Liver (tissue), 9 donors: ENCODE results near the gene RFX7. TPM values are rescaled to one million over a fixed set of nuclear protein-coding genes. Genes with fewer than 3 reads are reported as not detected.

Experiments
- DNase-seq: peaks from one replicate; pipeline ENCODE4 v3.0.0-alpha.2; 2017; ENCODE audit warnings: low spot score
- H3K27ac ChIP-seq, 2 donors: one replicate each; pipeline ENCODE4 v1.7.0; 2013; ENCODE audit warnings: inconsistent platforms in 2 of 2, low read length in 2 of 2, control low read depth in 1 of 2, low read depth in 1 of 2, mild to moderate bottlenecking in 1 of 2
- H3K27me3 ChIP-seq, 4 donors: one replicate each; pipeline versions ENCODE4 v1.6.1 to v1.7.0; 2013; ENCODE audit warnings: low read length in 3 of 4, inconsistent platforms in 1 of 4, mild to moderate bottlenecking in 1 of 4, moderate library complexity in 1 of 4; ENCODE audit not compliant: control insufficient read depth in 4 of 4, insufficient read depth in 4 of 4
- H3K36me3 ChIP-seq, 4 donors: one replicate each; pipeline versions ENCODE4 v1.6.1 to v1.7.0; 2013; ENCODE audit warnings: low read length in 3 of 4, mild to moderate bottlenecking in 3 of 4, low read depth in 1 of 4, moderate library complexity in 1 of 4; ENCODE audit not compliant: control insufficient read depth in 4 of 4, insufficient read depth in 3 of 4
- H3K4me1 ChIP-seq, 4 donors: one replicate each; pipeline versions ENCODE4 v1.6.1 to v1.7.0; 2013; ENCODE audit warnings: low read length in 3 of 4, mild to moderate bottlenecking in 3 of 4, moderate library complexity in 1 of 4; ENCODE audit not compliant: control insufficient read depth in 4 of 4, insufficient read depth in 4 of 4
- H3K4me3 ChIP-seq, 3 donors: one replicate each; pipeline versions ENCODE4 v1.6.1 to v1.7.0; 2013; ENCODE audit warnings: low read length in 3 of 3, control low read depth in 1 of 3, low read depth in 1 of 3, mild to moderate bottlenecking in 1 of 3
- H3K9ac ChIP-seq, 2 donors: one replicate each; pipeline ENCODE4 v1.7.0; 2013; ENCODE audit warnings: low read length in 2 of 2, mild to moderate bottlenecking in 2 of 2, moderate library complexity in 2 of 2, control low read depth in 1 of 2, low read depth in 1 of 2
- H3K9me3 ChIP-seq, 4 donors: one replicate each; pipeline versions ENCODE4 v1.6.1 to v1.7.0; 2013; ENCODE audit warnings: low read length in 3 of 4; ENCODE audit not compliant: control insufficient read depth in 4 of 4
- EGR1 ChIP-seq, 2 donors: IDR thresholded peaks; 2 replicates each; pipeline ENCODE4 v1.6.1; 2016 to 2018; ENCODE audit warnings: antibody characterized with exemption in 2 of 2, low read depth in 2 of 2
- FOXA1 ChIP-seq: IDR thresholded peaks from 2 replicates; pipeline ENCODE4 v1.6.1; 2016; ENCODE audit warnings: antibody characterized with exemption
- FOXA2 ChIP-seq: IDR thresholded peaks from 2 replicates; pipeline ENCODE4 v1.6.1; 2016; ENCODE audit warnings: antibody characterized with exemption
- GABPA ChIP-seq, 2 donors: IDR thresholded peaks in 1 of 2; conservative IDR thresholded peaks in 1 of 2; 2 replicates each; pipeline ENCODE4 v1.6.1; 2016; ENCODE audit warnings: antibody characterized with exemption in 2 of 2, mild to moderate bottlenecking in 1 of 2, moderate library complexity in 1 of 2
- HNF4A ChIP-seq, 2 donors: conservative IDR thresholded peaks; 2 replicates each; pipeline ENCODE4 v1.6.1; 2016; ENCODE audit warnings: antibody characterized with exemption in 2 of 2, mild to moderate bottlenecking in 2 of 2
- HNF4G ChIP-seq: IDR thresholded peaks from 2 replicates; pipeline ENCODE4 v1.6.1; 2016; ENCODE audit warnings: antibody characterized with exemption
- JUND ChIP-seq, 2 donors: IDR thresholded peaks; 2 replicates each; pipeline ENCODE4 v1.6.1; 2016; ENCODE audit warnings: antibody characterized with exemption in 2 of 2
- NR2F2 ChIP-seq: IDR thresholded peaks from 2 replicates; pipeline ENCODE4 v1.6.1; 2016; ENCODE audit warnings: antibody characterized with exemption
- RAD21 ChIP-seq, 2 donors: IDR thresholded peaks; 2 replicates each; pipeline ENCODE4 v1.6.1; 2016; ENCODE audit warnings: antibody characterized with exemption in 2 of 2, mild to moderate bottlenecking in 2 of 2
- RXRA ChIP-seq, 2 donors: IDR thresholded peaks; 2 replicates each; pipeline ENCODE4 v1.6.1; 2017 to 2018; ENCODE audit warnings: antibody characterized with exemption in 2 of 2, mild to moderate bottlenecking in 1 of 2
- SP1 ChIP-seq: IDR thresholded peaks from 2 replicates; pipeline ENCODE4 v1.6.1; 2018; ENCODE audit warnings: antibody characterized with exemption, mild to moderate bottlenecking
- TAF1 ChIP-seq: conservative IDR thresholded peaks from 2 replicates; pipeline ENCODE4 v1.6.1; 2016; ENCODE audit warnings: antibody characterized with exemption, mild to moderate bottlenecking
- YY1 ChIP-seq: IDR thresholded peaks from 2 replicates; pipeline ENCODE4 v1.6.1; 2016; ENCODE audit warnings: antibody characterized with exemption, mild to moderate bottlenecking
- WGBS: extraction: QIAGEN DNeasy Blood & Tissue Kit; methylation state at CpG from one replicate; pipeline ENCODE4 v1.1.7; 2013; 5-methylcytosine and 5-hydroxymethylcytosine counted together
- polyA plus RNA-seq, 2 donors: library from polyadenylated mRNA; stranded (reverse) in 1 of 2; unstranded in 1 of 2; fragments of 200-250 nt in 1 of 2; fragments of >200 nt in 1 of 2; fragmentation: Nextera tagmentation in 1 of 2; extraction: Ambion mirVana in 1 of 2; gene quantifications; one replicate each; pipeline versions ENCODE4 v1.2.1 to v1.2.3, GENCODE V29; 2013 to 2015
- total RNA-seq, 2 donors: library from RNA; depleted of rRNA; stranded (reverse); fragments of >200 nt; gene quantifications; one replicate each; pipeline ENCODE4 v1.2.3, GENCODE V29; 2014
- TF ChIP-seq, protein P1 (sequence below): IDR thresholded peaks from 2 replicates; pipeline ENCODE4 v1.6.1; 2016; ENCODE audit warnings: antibody characterized with exemption
- TF ChIP-seq, protein P2 (sequence below): IDR thresholded peaks from 2 replicates; pipeline ENCODE4 v1.6.1; 2016; ENCODE audit warnings: antibody characterized with exemption
- TF ChIP-seq, protein P3 (sequence below): fragments of 150-350 bp; IDR thresholded peaks from 2 replicates; pipeline ENCODE4 v1.5.1; 2017; ENCODE audit warnings: improper control_type of control experiment, low read depth, low read length; ENCODE audit not compliant: missing input control
- TF ChIP-seq, protein P4 (sequence below): IDR thresholded peaks from 2 replicates; pipeline ENCODE4 v1.6.1; 2016; ENCODE audit warnings: antibody characterized with exemption, mild to moderate bottlenecking
- TF ChIP-seq, protein P5 (sequence below): IDR thresholded peaks from 2 replicates; pipeline ENCODE4 v1.6.1; 2016; ENCODE audit warnings: antibody characterized with exemption
- donor health status: healthy.
- donor health status: healthy.
- donor health status: healthy.
- donor health status: healthy.
- donor health status: healthy.

RFX7 gene
- total and polyA plus RNA-seq, 4 donors, result 1.3 to 4.2 (median 1.9) TPM

DNA sequence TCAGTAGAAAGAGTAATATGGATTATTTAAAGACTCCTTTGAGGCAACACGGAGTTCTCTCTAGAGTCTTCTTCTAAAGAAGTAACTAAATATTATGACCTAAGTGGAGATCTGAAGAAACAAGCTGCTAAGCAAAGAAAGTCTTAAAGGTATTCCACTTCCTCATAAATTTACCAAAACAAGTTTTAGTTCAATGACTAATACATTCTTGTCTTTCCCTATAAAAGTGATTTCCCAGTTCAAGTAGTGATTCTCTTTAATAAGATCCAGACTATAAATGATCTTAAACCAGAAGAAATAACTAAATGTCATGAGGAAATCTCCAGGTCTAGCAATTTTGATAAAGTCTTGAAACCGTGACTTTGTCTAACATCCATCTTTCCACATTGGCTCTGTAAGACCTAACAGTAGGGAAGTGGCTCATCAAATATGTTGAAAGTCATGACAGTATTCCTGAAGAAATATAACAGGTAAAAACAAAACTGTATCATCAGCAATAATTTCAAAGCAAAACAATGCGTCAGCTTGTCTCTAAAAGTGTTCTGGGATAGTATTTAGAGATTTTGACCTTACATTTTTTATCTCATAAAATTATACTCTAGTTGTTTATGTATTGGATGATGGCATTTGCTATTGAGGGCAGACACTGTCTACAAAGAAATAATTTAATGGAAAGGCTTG is 198.5 kb downstream of the RFX7 start:
- 87% methylated on average over 3 of the region's 3 CpGs for WGBS

More for the DNA sequence above, 198.5 kb downstream of the RFX7 start:
- H3K36me3 ChIP-seq, result no peaks in the 10 kb centered on the region
- H3K9ac ChIP-seq, result no peak overlapping the region
- H3K4me1 ChIP-seq, result peaks cover 0 to 3% (median under 1%) of the 10 kb centered on the region in 4 donors
- no peak for TF ChIP-seq FOXA2
- TF ChIP-seq SP1, result no peak
- TF ChIP-seq YY1, result no peak
- TF ChIP-seq HNF4A (conservative IDR thresholded peaks at IDR 0.05), result no peak
- no peak for TF ChIP-seq RAD21 (IDR thresholded peaks at IDR 0.05)
- no peak for TF ChIP-seq RXRA (IDR thresholded peaks at IDR 0.05)
- TF ChIP-seq, protein P1, sequence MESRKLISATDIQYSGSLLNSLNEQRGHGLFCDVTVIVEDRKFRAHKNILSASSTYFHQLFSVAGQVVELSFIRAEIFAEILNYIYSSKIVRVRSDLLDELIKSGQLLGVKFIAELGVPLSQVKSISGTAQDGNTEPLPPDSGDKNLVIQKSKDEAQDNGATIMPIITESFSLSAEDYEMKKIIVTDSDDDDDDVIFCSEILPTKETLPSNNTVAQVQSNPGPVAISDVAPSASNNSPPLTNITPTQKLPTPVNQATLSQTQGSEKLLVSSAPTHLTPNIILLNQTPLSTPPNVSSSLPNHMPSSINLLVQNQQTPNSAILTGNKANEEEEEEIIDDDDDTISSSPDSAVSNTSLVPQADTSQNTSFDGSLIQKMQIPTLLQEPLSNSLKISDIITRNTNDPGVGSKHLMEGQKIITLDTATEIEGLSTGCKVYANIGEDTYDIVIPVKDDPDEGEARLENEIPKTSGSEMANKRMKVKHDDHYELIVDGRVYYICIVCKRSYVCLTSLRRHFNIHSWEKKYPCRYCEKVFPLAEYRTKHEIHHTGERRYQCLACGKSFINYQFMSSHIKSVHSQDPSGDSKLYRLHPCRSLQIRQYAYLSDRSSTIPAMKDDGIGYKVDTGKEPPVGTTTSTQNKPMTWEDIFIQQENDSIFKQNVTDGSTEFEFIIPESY, result no peak
- TF ChIP-seq JUND (IDR thresholded peaks at IDR 0.05), result no peak
- TF ChIP-seq EGR1 (IDR thresholded peaks at IDR 0.05; ENCODE audit: low read depth in 2 of 2), result no peak
- no peak for TF ChIP-seq NR2F2
- no peak for TF ChIP-seq HNF4G
- TF ChIP-seq, protein P2, sequence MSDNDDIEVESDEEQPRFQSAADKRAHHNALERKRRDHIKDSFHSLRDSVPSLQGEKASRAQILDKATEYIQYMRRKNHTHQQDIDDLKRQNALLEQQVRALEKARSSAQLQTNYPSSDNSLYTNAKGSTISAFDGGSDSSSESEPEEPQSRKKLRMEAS, result no peak
- TF ChIP-seq GABPA (IDR thresholded peaks at IDR 0.05 in 1 of 2, conservative IDR thresholded peaks at IDR 0.05 in 1 of 2), result no peak
- TF ChIP-seq FOXA1, result no peak
- TF ChIP-seq, protein P3, sequence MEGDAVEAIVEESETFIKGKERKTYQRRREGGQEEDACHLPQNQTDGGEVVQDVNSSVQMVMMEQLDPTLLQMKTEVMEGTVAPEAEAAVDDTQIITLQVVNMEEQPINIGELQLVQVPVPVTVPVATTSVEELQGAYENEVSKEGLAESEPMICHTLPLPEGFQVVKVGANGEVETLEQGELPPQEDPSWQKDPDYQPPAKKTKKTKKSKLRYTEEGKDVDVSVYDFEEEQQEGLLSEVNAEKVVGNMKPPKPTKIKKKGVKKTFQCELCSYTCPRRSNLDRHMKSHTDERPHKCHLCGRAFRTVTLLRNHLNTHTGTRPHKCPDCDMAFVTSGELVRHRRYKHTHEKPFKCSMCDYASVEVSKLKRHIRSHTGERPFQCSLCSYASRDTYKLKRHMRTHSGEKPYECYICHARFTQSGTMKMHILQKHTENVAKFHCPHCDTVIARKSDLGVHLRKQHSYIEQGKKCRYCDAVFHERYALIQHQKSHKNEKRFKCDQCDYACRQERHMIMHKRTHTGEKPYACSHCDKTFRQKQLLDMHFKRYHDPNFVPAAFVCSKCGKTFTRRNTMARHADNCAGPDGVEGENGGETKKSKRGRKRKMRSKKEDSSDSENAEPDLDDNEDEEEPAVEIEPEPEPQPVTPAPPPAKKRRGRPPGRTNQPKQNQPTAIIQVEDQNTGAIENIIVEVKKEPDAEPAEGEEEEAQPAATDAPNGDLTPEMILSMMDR, result no peak
- TF ChIP-seq, protein P4, sequence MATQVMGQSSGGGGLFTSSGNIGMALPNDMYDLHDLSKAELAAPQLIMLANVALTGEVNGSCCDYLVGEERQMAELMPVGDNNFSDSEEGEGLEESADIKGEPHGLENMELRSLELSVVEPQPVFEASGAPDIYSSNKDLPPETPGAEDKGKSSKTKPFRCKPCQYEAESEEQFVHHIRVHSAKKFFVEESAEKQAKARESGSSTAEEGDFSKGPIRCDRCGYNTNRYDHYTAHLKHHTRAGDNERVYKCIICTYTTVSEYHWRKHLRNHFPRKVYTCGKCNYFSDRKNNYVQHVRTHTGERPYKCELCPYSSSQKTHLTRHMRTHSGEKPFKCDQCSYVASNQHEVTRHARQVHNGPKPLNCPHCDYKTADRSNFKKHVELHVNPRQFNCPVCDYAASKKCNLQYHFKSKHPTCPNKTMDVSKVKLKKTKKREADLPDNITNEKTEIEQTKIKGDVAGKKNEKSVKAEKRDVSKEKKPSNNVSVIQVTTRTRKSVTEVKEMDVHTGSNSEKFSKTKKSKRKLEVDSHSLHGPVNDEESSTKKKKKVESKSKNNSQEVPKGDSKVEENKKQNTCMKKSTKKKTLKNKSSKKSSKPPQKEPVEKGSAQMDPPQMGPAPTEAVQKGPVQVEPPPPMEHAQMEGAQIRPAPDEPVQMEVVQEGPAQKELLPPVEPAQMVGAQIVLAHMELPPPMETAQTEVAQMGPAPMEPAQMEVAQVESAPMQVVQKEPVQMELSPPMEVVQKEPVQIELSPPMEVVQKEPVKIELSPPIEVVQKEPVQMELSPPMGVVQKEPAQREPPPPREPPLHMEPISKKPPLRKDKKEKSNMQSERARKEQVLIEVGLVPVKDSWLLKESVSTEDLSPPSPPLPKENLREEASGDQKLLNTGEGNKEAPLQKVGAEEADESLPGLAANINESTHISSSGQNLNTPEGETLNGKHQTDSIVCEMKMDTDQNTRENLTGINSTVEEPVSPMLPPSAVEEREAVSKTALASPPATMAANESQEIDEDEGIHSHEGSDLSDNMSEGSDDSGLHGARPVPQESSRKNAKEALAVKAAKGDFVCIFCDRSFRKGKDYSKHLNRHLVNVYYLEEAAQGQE, result no peak
- TF ChIP-seq TAF1, result no peak
- TF ChIP-seq, protein P5, sequence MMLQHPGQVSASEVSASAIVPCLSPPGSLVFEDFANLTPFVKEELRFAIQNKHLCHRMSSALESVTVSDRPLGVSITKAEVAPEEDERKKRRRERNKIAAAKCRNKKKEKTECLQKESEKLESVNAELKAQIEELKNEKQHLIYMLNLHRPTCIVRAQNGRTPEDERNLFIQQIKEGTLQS, result no peak
- no peak overlapping the region for H3K27ac ChIP-seq
- no peak overlapping the region for H3K4me3 ChIP-seq
- DNase-seq, result no peak
- no peaks in the 10 kb centered on the region for H3K9me3 ChIP-seq
- H3K27me3 ChIP-seq, result no peaks in the 10 kb centered on the region
